DOHH2 (cell line): ENCODE results near the gene OR8K1.

Experiments
- EZH2phosphoT487 ChIP-seq: fragments of 200-600 bp; sonication (generic); IDR thresholded peaks from 2 replicates; pipeline ENCODE4 v1.6.1; 2017; ENCODE audit warnings: borderline replicate concordance, mild to moderate bottlenecking, antibody characterized with exemption, low read length, moderate library complexity, mixed read lengths
- TF ChIP-seq, protein P1 (sequence below): fragments of 200-600 bp; sonication (generic); IDR thresholded peaks from one replicate; pipeline ENCODE4 v1.5.1; 2014; ENCODE audit warnings: antibody characterized with exemption, mild to moderate bottlenecking, low read depth, low read length; ENCODE audit not compliant: poor library complexity, severe bottlenecking

DNA sequence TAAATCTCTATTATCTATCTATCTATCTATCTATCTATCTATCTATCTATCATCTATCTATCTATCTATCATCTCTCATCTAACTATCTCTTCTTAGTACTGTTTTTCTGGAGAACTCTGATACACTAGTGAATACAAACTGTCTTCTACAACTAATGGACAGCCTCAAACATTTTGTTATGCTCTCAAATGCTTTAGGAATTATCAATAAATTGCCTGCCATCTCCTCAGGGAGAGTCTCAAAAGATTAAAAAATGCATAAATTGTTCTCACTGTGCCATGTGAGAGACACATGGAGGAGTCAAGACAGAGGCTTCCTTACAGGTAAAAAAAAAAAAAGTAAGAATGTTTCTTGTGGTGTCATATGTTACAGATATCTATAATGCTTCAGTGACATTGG lies 31.0 kb upstream of the OR8K1 start, which contains the start of gene OR8K3:
- TF ChIP-seq, protein P1, sequence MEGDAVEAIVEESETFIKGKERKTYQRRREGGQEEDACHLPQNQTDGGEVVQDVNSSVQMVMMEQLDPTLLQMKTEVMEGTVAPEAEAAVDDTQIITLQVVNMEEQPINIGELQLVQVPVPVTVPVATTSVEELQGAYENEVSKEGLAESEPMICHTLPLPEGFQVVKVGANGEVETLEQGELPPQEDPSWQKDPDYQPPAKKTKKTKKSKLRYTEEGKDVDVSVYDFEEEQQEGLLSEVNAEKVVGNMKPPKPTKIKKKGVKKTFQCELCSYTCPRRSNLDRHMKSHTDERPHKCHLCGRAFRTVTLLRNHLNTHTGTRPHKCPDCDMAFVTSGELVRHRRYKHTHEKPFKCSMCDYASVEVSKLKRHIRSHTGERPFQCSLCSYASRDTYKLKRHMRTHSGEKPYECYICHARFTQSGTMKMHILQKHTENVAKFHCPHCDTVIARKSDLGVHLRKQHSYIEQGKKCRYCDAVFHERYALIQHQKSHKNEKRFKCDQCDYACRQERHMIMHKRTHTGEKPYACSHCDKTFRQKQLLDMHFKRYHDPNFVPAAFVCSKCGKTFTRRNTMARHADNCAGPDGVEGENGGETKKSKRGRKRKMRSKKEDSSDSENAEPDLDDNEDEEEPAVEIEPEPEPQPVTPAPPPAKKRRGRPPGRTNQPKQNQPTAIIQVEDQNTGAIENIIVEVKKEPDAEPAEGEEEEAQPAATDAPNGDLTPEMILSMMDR = no peak
- no peak for TF ChIP-seq EZH2phosphoT487
